Measurements from ENCODE around the gene PLEKHB1. TPM values are rescaled to one million over a fixed set of nuclear protein-coding genes. Genes with fewer than 3 reads are reported as not detected.

The PLEKHB1 gene
- total RNA-seq, 8 experiments from 2014 or later = 2.1 to 21.0 (median 4.7) TPM

DNA sequence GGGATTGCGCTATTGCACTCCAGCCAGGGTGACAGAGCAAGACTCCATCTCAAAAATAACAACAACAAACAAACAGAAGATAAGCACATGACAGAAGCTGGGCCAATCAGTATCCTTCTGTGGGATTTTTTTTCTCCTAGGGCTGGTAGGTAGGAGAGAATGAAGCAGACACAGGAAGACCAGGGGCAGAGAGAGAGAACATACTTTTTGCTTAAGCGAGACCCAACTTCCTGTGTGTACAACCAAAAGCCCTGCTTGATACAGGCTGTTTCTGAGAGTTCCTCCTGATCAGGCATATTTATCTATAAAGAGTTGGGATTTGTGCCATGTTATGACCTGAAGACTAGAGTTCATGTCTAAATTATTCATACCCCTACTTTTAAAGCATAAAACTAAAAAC, 12.4 kb upstream of the PLEKHB1 start:
- Histone ChIP-seq H3K4me1 (replicated peaks in 1 of 2) (no peaks in the 10 kb centered on the region), H3K27ac (no peak overlapping the region), H3K4me3 (no peak overlapping the region)
- 57 to 100% (median 100%) methylated on average over 1 to 2 of the region's 2 CpGs; no CpG with 5 or more reads in 4 of the 10 experiments for WGBS, 10 experiments
- ATAC-seq (replicated peaks in 6 of 8) = no peak
- in situ Hi-C loops (cut with MboI; ENCODE audit: low pct_unique_long_range_greater_than_20kb in 2 of 9, low sequenced_read_pairs in 9 of 9, unreplicated experiment in 9 of 9) = no loop called here

DNA sequence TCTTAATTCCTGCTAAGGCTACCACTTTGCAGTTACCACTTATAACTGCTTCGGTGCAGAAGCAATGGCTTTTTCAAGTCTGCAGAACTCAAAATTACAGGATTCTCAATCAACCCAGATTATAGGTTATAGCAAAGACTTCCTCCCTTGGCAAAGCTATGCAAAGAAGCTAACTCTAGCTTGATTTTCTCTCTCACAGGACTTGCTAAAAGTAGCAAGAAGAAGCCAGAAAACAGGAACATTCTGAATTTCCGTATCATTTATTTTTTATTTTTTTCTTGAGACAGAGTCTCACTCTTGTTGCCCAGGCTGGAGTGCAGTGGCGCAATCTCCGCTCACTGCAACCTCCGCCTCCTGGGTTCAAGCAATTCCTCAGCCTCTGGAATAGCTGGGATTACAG, 10.7 kb upstream of the PLEKHB1 start:
- Histone ChIP-seq H3K27ac (no peak overlapping the region), H3K4me1 (replicated peaks in 1 of 2) (no peaks in the 10 kb centered on the region), H3K4me3 (no peak overlapping the region)
- in situ Hi-C loops (cut with MboI; ENCODE audit: low pct_unique_long_range_greater_than_20kb in 2 of 9, low sequenced_read_pairs in 9 of 9, unreplicated experiment in 9 of 9) = no loop called here
- no peak for ATAC-seq (replicated peaks in 6 of 8)
- 10 to 98% (median 84%) methylated on average over 1 to 5 of the region's 5 CpGs; no CpG with 5 or more reads in 1 of the 10 experiments for WGBS, 10 experiments

DNA sequence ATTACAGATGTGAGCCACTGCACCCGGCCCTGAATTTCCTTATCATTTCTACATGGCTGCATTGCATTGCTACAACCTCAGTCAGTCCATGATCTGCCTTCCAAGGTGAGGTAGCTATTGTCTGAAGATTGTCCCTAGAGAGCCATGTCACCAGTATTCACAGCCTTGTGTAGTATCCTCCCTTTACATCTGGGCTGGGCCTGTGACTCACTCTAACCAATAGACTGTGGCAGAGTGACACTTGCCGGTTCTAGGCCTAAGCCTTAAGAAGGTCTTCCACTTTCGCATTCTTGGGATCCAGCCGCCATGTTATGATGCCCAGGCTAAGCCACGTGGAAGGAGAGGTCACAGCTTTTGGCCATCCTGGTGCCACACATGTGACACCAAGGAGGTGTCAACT, 10.1 kb upstream of the PLEKHB1 start:
- no peak for ATAC-seq (replicated peaks in 6 of 8)
- 51 to 95% (median 86%) methylated on average over 1 to 5 of the region's 5 CpGs; no CpG with 5 or more reads in 5 of the 10 experiments for WGBS, 10 experiments
- in situ Hi-C loops (cut with MboI; ENCODE audit: low pct_unique_long_range_greater_than_20kb in 2 of 9, low sequenced_read_pairs in 9 of 9, unreplicated experiment in 9 of 9) = no loop called here

DNA sequence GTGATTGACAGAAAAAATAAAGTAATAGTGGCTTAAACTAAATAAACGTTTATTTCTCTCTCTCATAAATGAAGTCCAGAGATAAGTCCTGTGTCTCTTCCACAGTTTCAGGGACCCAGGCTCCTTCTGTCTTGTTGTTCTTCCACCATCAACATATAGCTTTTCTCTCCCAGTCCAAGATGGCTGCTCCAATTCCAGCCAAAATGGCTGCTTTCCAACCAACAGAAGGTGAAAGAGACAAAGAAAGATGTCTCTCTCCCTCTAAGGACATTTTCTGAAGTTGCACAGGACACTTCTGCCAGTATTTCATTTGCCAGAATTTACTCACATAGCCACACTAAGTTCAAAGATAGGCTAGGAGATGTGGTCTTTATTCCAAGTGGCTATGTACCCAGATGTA, 9.4 kb upstream of the PLEKHB1 start:
- no peaks in the 10 kb centered on the region for H3K4me1 ChIP-seq (replicated peaks in 1 of 2)
- in situ Hi-C loops (cut with MboI; ENCODE audit: low pct_unique_long_range_greater_than_20kb in 2 of 9, low sequenced_read_pairs in 9 of 9, unreplicated experiment in 9 of 9) = no loop called here
- 17 to 100% (median 60%) methylated on average over 1 of the region's 1 CpG; no CpG with 5 or more reads in 4 of the 10 experiments for WGBS, 10 experiments
- no peak overlapping the region for H3K27ac ChIP-seq
- ATAC-seq (replicated peaks in 6 of 8) = no peak
- H3K4me3 ChIP-seq = no peak overlapping the region

More for the DNA sequence above, 10.1 kb upstream of the PLEKHB1 start:
- Histone ChIP-seq H3K27ac (no peak overlapping the region), H3K4me1 (replicated peaks in 1 of 2) (no peaks in the 10 kb centered on the region), H3K4me3 (no peak overlapping the region)

- in situ Hi-C loops (cut with MboI; ENCODE audit: low pct_unique_long_range_greater_than_20kb in 2 of 9, low sequenced_read_pairs in 9 of 9, unreplicated experiment in 9 of 9) = no loop called here
- H3K27ac ChIP-seq = no peak overlapping the region
- H3K4me3 ChIP-seq = no peak overlapping the region
- 0 to 50% (median 44%) methylated on average over 1 to 2 of the region's 2 CpGs; no CpG with 5 or more reads in 1 of the 10 experiments for WGBS, 10 experiments
- peaks cover 0 to 1% of the 10 kb centered on the region in 2 donors for H3K4me1 ChIP-seq (replicated peaks in 1 of 2)
- ATAC-seq (replicated peaks in 6 of 8) = no peak
These were observed 5.8 kb upstream of the PLEKHB1 start for GRCh38 chr11:73640592-73640991.

- in situ Hi-C loops (cut with MboI; ENCODE audit: low pct_unique_long_range_greater_than_20kb in 2 of 9, low sequenced_read_pairs in 9 of 9, unreplicated experiment in 9 of 9) = no loop called here
- Histone ChIP-seq H3K4me3 (no peak overlapping the region), H3K4me1 (replicated peaks in 1 of 2) (peaks cover 0 to 12% of the 10 kb centered on the region in 2 donors), H3K27ac (no peak overlapping the region)
- ATAC-seq (replicated peaks in 6 of 8) = no peak
These were observed 4.7 kb upstream of the PLEKHB1 start for GRCh38 chr11:73641668-73642067.

DNA sequence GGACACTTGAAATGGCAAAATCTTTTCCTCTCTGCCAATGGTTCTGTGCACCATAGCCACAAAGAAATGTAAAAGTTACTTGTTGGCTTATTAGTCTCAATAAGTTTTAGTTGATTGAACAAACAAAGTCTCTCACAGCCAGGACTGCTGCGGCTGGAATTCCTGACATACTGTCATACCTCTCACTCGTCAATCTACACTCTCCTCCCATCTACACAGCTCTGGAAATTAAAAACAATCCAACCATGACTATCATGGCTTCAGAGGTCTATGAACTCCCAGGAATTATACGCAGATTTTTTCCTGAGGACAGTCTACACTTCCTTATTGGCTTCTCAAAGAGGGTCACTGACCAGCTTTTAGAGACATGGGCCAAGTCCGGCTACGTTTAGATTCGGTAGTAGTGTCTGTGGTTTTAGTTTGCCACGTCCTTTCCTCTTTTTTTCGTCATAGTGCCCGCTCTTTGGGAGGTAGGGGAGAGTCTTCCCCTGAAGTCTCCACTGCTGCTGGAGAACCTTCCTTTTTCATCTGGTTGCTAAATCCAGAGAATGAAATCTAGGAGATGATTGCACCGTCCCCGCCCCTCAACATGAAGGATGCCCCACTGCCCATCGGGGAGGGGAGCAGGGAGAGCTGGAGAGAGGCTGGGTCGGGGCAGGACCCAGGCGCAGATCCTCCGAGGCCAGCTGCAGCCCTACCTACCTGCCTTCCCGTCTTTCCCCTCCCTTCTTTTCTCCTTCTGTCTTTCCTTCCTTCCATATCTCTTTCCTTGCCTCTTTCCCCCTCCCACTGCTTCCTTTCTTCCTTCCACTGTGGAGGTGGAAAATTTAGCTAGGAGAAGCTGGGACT, 1.0 kb upstream of the PLEKHB1 start:
- H3K4me1 ChIP-seq (replicated peaks in 1 of 2) = peaks cover 9 to 35% of the 10 kb centered on the region in 2 donors
- WGBS, 10 experiments = 30 to 87% (median 69%) methylated on average over 2 to 12 of the region's 16 CpGs; no CpG with 5 or more reads in 1 of the 10 experiments
- no peak for ATAC-seq (replicated peaks in 6 of 8)
- no peak overlapping the region for H3K4me3 ChIP-seq
- in situ Hi-C loops (cut with MboI; ENCODE audit: low pct_unique_long_range_greater_than_20kb in 2 of 9, low sequenced_read_pairs in 9 of 9, unreplicated experiment in 9 of 9) = no loop called here
- H3K27ac ChIP-seq = no peak overlapping the region

DNA sequence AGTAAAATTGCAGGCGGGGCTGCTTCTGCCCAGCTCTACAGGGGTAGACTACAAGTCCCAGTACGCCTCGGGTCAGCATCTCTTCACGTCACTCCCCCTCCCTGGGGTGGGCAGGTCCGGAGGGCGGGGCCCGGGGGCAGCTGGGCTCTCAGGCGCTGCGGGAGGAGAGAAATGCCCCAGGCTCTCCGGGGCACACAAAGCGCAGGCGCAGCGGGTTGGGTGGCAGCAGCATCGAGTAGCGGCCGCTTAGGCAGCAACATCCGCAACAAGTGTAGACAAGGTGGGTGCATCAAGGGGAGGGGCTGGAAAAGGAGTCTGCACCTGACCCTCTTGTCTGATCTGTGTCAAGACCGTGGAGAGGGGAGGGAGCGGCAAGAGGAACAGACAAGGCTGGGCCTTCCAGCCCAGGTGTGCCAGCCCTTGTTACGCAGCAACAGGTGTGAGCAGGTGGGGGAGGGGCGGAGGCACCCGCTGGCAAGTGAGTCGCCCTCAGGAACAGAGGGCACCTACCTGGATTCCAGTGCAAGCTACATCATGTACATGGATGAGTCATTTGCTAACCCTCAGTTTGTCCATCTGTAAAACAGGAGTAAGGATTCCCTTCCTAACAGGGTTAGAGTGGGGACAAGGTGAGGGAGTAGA, 1.2 kb downstream of the PLEKHB1 start:
- Histone ChIP-seq H3K27ac (no peak overlapping the region), H3K4me1 (replicated peaks in 1 of 2) (peaks cover 18 to 48% of the 10 kb centered on the region in 2 donors), H3K4me3 (no peak overlapping the region)
- ATAC-seq (replicated peaks in 6 of 8) = peak; percentile 82 to 96 (median 86)
- in situ Hi-C loops (cut with MboI; ENCODE audit: low pct_unique_long_range_greater_than_20kb in 2 of 9, low sequenced_read_pairs in 9 of 9, unreplicated experiment in 9 of 9) = no loop called here
- 0 to 65% (median 41%) methylated on average over 2 to 5 of the region's 23 CpGs; no CpG with 5 or more reads in 5 of the 10 experiments for WGBS, 10 experiments

GRCh38 chr11:73648121-73648520, 1.7 kb downstream of the PLEKHB1 start:
- WGBS, 10 experiments = 30 to 88% (median 71%) methylated on average over 2 to 8 of the region's 9 CpGs; no CpG with 5 or more reads in 4 of the 10 experiments
- Histone ChIP-seq H3K4me1 (replicated peaks in 1 of 2) (peaks cover 22 to 51% of the 10 kb centered on the region in 2 donors), H3K4me3 (no peak overlapping the region), H3K27ac (no peak overlapping the region)
- in situ Hi-C loops (cut with MboI; ENCODE audit: low pct_unique_long_range_greater_than_20kb in 2 of 9, low sequenced_read_pairs in 9 of 9, unreplicated experiment in 9 of 9) = no loop called here
- ATAC-seq (replicated peaks in 6 of 8) = no peak

GRCh38 chr11:73648571-73649046, 2.2 kb downstream of the PLEKHB1 start:
- in situ Hi-C loops (cut with MboI; ENCODE audit: low pct_unique_long_range_greater_than_20kb in 2 of 9, low sequenced_read_pairs in 9 of 9, unreplicated experiment in 9 of 9) = no loop called here
- H3K4me3 ChIP-seq = no peak overlapping the region
- peak in 3 of 8 experiments; percentile 11 to 62 (median 50) for ATAC-seq (replicated peaks in 6 of 8)
- peaks cover 22 to 51% of the 10 kb centered on the region in 2 donors for H3K4me1 ChIP-seq (replicated peaks in 1 of 2)
- 0 to 33% methylated on average over 1 to 3 of the region's 8 CpGs; no CpG with 5 or more reads in 8 of the 10 experiments for WGBS, 10 experiments
- H3K27ac ChIP-seq = no peak overlapping the region

GRCh38 chr11:73649206-73649605, 2.8 kb downstream of the PLEKHB1 start:
- H3K4me3 ChIP-seq = no peak overlapping the region
- ATAC-seq (replicated peaks in 6 of 8) = no peak
- 40 to 100% (median 52%) methylated on average over 1 to 4 of the region's 9 CpGs; no CpG with 5 or more reads in 4 of the 10 experiments for WGBS, 10 experiments
- in situ Hi-C loops (cut with MboI; ENCODE audit: low pct_unique_long_range_greater_than_20kb in 2 of 9, low sequenced_read_pairs in 9 of 9, unreplicated experiment in 9 of 9) = no loop called here
- H3K27ac ChIP-seq = no peak overlapping the region
- peaks cover 22 to 51% of the 10 kb centered on the region in 2 donors for H3K4me1 ChIP-seq (replicated peaks in 1 of 2)

- H3K4me3 ChIP-seq = no peak overlapping the region
- WGBS, 10 experiments = 20 to 100% (median 92%) methylated on average over 1 to 6 of the region's 14 CpGs; no CpG with 5 or more reads in 4 of the 10 experiments
- peaks cover 22 to 58% of the 10 kb centered on the region in 2 donors for H3K4me1 ChIP-seq (replicated peaks in 1 of 2)
- no peak overlapping the region for H3K27ac ChIP-seq
- in situ Hi-C loops (cut with MboI; ENCODE audit: low pct_unique_long_range_greater_than_20kb in 2 of 9, low sequenced_read_pairs in 9 of 9, unreplicated experiment in 9 of 9) = loop anchor here in 1 of 9 experiments (25.0 kb wide), 2 partner anchors 163 to 263 kb away; partner anchors contain the start of gene RELT
- no peak for ATAC-seq (replicated peaks in 6 of 8)
These were observed 4.0 kb downstream of the PLEKHB1 start for GRCh38 chr11:73650400-73650799.

- Histone ChIP-seq H3K27ac (no peak overlapping the region), H3K4me1 (replicated peaks in 1 of 2) (peaks cover 22 to 50% of the 10 kb centered on the region in 2 donors), H3K4me3 (no peak overlapping the region)
- no peak for ATAC-seq (replicated peaks in 6 of 8)
- in situ Hi-C loops (cut with MboI; ENCODE audit: low pct_unique_long_range_greater_than_20kb in 2 of 9, low sequenced_read_pairs in 9 of 9, unreplicated experiment in 9 of 9) = loop anchor here in 1 of 9 experiments (25.0 kb wide), 2 partner anchors 164 to 264 kb away; partner anchors contain the start of gene RELT
- 59 to 100% (median 96%) methylated on average over 1 to 5 of the region's 5 CpGs; no CpG with 5 or more reads in 5 of the 10 experiments for WGBS, 10 experiments
These were observed 4.9 kb downstream of the PLEKHB1 start for GRCh38 chr11:73651252-73651651.
